GM12873 (cell line): Measurements from ENCODE around the gene SUSD6.

ENCODE experiments used
- CTCF ChIP-seq: IDR thresholded peaks from 2 replicates; pipeline ENCODE4 v1.5.1; 2012; ENCODE audit warnings: low read depth, mild to moderate bottlenecking, moderate library complexity, low read length, control low read depth; ENCODE audit not compliant: insufficient read depth; ENCODE audit errors: missing control alignments

The SUSD6 gene

GRCh38 chr14:69647213-69647612, 35.8 kb downstream of the SUSD6 start:
- no peak for TF ChIP-seq CTCF

- TF ChIP-seq CTCF, result no peak
Observed at GRCh38 chr14:69648480-69649451, 37.4 kb downstream of the SUSD6 start.

- no peak for TF ChIP-seq CTCF
Observed at GRCh38 chr14:69650948-69651369, 39.6 kb downstream of the SUSD6 start.

- no peak for TF ChIP-seq CTCF
Observed at GRCh38 chr14:69651664-69652063, 40.3 kb downstream of the SUSD6 start.

- no peak for TF ChIP-seq CTCF
Observed at GRCh38 chr14:69652942-69653684, 41.7 kb downstream of the SUSD6 start.

GRCh38 chr14:69654116-69654515, 42.7 kb downstream of the SUSD6 start:
- TF ChIP-seq CTCF, result no peak

GRCh38 chr14:69657950-69658355, 46.6 kb downstream of the SUSD6 start:
- no peak for TF ChIP-seq CTCF
